WTC11 (cell line): ENCODE measurements around the gene OPN5. TPM values are rescaled to one million over a fixed set of nuclear protein-coding genes. Genes with fewer than 3 reads are reported as not detected.

Source experiments
- ATAC-seq: fragments of 200-7000 bp; cut with Tn5 transposase; 2 replicates; pipeline ENCODE4 v1.10.0; 2021; ENCODE audit warnings: mild to moderate bottlenecking, moderate library complexity
- CTCF ChIA-PET: fragments of 300-600 bp; sonication (Branson Sonifier 250); formaldehyde crosslinking; loops from one replicate; lab custom pipeline; 2021; ENCODE audit warnings: antibody characterized with exemption; lab: Charles Lee
- POLR2A ChIA-PET: fragments of 350-600 bp; sonication (Branson Sonifier 250); formaldehyde crosslinking; loops from one replicate; lab custom pipeline; 2021; ENCODE audit warnings: antibody characterized with exemption; lab: Charles Lee
- DNase-seq: peaks from one replicate; pipeline ENCODE4 v3.0.0; 2021; ENCODE audit warnings: low spot score
- H3K27ac Mint-ChIP-seq: 2 replicates; pipeline ENCODE4 v1.8.0; 2021; ENCODE audit warnings: mixed read lengths
- H3K27me3 Mint-ChIP-seq: 2 replicates; pipeline ENCODE4 v1.8.0; 2021; ENCODE audit warnings: low read depth, mild to moderate bottlenecking, moderate library complexity, mixed read lengths
- H3K36me3 Mint-ChIP-seq: 2 replicates; pipeline ENCODE4 v1.8.0; 2021; ENCODE audit warnings: mixed read lengths
- H3K4me1 Mint-ChIP-seq: 2 replicates; pipeline ENCODE4 v1.8.0; 2022; ENCODE audit warnings: mixed read lengths
- H3K4me3 Mint-ChIP-seq: 2 replicates; pipeline ENCODE4 v1.8.0; 2021; ENCODE audit warnings: mild to moderate bottlenecking, moderate library complexity, mixed read lengths
- H3K9me3 Mint-ChIP-seq: 2 replicates; pipeline ENCODE4 v1.8.0; 2021; ENCODE audit warnings: mixed read lengths
- ATF1 ChIP-seq: sonication (generic); formaldehyde crosslinking; IDR thresholded peaks from 2 replicates; pipeline ENCODE4 v1.8.1; 2023; ENCODE audit warnings: mild to moderate bottlenecking, moderate library complexity, missing genetic modification reagents
- CBFB ChIP-seq: sonication (generic); formaldehyde crosslinking; IDR thresholded peaks from 2 replicates; pipeline ENCODE4 v1.8.1; 2022; ENCODE audit warnings: mild to moderate bottlenecking, low read depth, missing genetic modification reagents
- CREM ChIP-seq: sonication (generic); formaldehyde crosslinking; IDR thresholded peaks from 2 replicates; pipeline ENCODE4 v1.8.1; 2022; ENCODE audit warnings: mild to moderate bottlenecking, missing genetic modification reagents, moderate library complexity
- ELF4 ChIP-seq: sonication (generic); formaldehyde crosslinking; IDR thresholded peaks from 2 replicates; pipeline ENCODE4 v1.8.1; 2022; ENCODE audit warnings: low read depth, mild to moderate bottlenecking, moderate library complexity, missing genetic modification reagents
- HMGA2 ChIP-seq: fragments of 250-450 bp; sonication (Bioruptor Pico); IDR thresholded peaks from 2 replicates; pipeline ENCODE4 v1.4.0; 2021; ENCODE audit warnings: mild to moderate bottlenecking, moderate library complexity
- JUN ChIP-seq: sonication (generic); formaldehyde crosslinking; IDR thresholded peaks from 2 replicates; pipeline ENCODE4 v1.8.0; 2023; ENCODE audit warnings: mild to moderate bottlenecking, missing genetic modification reagents
- NFATC4 ChIP-seq: fragments of 250-450 bp; sonication (Bioruptor Pico); IDR thresholded peaks from 2 replicates; pipeline ENCODE4 v1.9.0; 2021; ENCODE audit warnings: mild to moderate bottlenecking
- NFYB ChIP-seq: sonication (generic); formaldehyde crosslinking; conservative IDR thresholded peaks from 2 replicates; pipeline ENCODE4 v1.8.0; 2022; ENCODE audit warnings: low read depth, missing genetic modification reagents
- OVOL2 ChIP-seq: fragments of 250-450 bp; sonication (Bioruptor Pico); IDR thresholded peaks from 2 replicates; pipeline ENCODE4 v1.9.0; 2021; ENCODE audit warnings: mild to moderate bottlenecking, borderline replicate concordance
- PRRX2 ChIP-seq: fragments of 250-450 bp; sonication (Bioruptor Pico); IDR thresholded peaks from 2 replicates; pipeline ENCODE4 v1.8.0; 2021; ENCODE audit warnings: mild to moderate bottlenecking
- SMAD3 ChIP-seq: sonication (generic); formaldehyde crosslinking; IDR thresholded peaks from 2 replicates; pipeline ENCODE4 v1.8.0; 2022; ENCODE audit warnings: missing genetic modification reagents, mild to moderate bottlenecking, borderline replicate concordance
- SMAD4 ChIP-seq: sonication (generic); formaldehyde crosslinking; IDR thresholded peaks from 2 replicates; pipeline ENCODE4 v1.8.0; 2022; ENCODE audit warnings: mild to moderate bottlenecking, missing genetic modification reagents
- SP1 ChIP-seq: sonication (generic); formaldehyde crosslinking; conservative IDR thresholded peaks from 2 replicates; pipeline ENCODE4 v1.8.1; 2022; ENCODE audit warnings: missing genetic modification reagents
- TEAD4 ChIP-seq: sonication (generic); formaldehyde crosslinking; IDR thresholded peaks from 2 replicates; pipeline ENCODE4 v1.8.0; 2022; ENCODE audit warnings: mild to moderate bottlenecking, missing genetic modification reagents
- ZBTB21 ChIP-seq: sonication (generic); formaldehyde crosslinking; IDR thresholded peaks from 2 replicates; pipeline ENCODE4 v1.8.1; 2023; ENCODE audit warnings: mild to moderate bottlenecking, missing genetic modification reagents, borderline replicate concordance
- ZNF232 ChIP-seq: sonication (generic); formaldehyde crosslinking; IDR thresholded peaks from 2 replicates; pipeline ENCODE4 v1.8.0; 2022; ENCODE audit warnings: mild to moderate bottlenecking, missing genetic modification reagents
- total RNA-seq: library from RNA; stranded (reverse); gene quantifications from 3 replicates; pipeline ENCODE4 v1.2.3, GENCODE V29; 2021
- TF ChIP-seq, protein P1 (sequence below): fragments of 250-450 bp; sonication (Bioruptor Pico); IDR thresholded peaks from 2 replicates; pipeline ENCODE4 v2.1.2; 2022; ENCODE audit warnings: mild to moderate bottlenecking, moderate library complexity
- TF ChIP-seq, protein P2 (sequence below): sonication (generic); formaldehyde crosslinking; conservative IDR thresholded peaks from 2 replicates; pipeline ENCODE4 v1.8.1; 2022; ENCODE audit warnings: mild to moderate bottlenecking, missing genetic modification reagents
- TF ChIP-seq, protein P3 (sequence below): fragments of 250-450 bp; sonication (Bioruptor Pico); conservative IDR thresholded peaks from 2 replicates; pipeline ENCODE4 v1.9.0; 2021; ENCODE audit warnings: mild to moderate bottlenecking
- TF ChIP-seq, protein P4 (sequence below): sonication (generic); formaldehyde crosslinking; IDR thresholded peaks from 2 replicates; pipeline ENCODE4 v1.8.0; 2023; ENCODE audit warnings: mild to moderate bottlenecking, missing genetic modification reagents
- TF ChIP-seq, protein P5 (sequence below): sonication (generic); formaldehyde crosslinking; IDR thresholded peaks from 2 replicates; pipeline ENCODE4 v1.8.0; 2022; ENCODE audit warnings: mild to moderate bottlenecking, missing genetic modification reagents
- TF ChIP-seq, protein P6 (sequence below): sonication (generic); formaldehyde crosslinking; IDR thresholded peaks from 2 replicates; pipeline ENCODE4 v1.8.1; 2023; ENCODE audit warnings: mild to moderate bottlenecking, moderate library complexity, missing genetic modification reagents

Gene OPN5
- total RNA-seq, 1 experiment from 2014 or later: not detected

DNA sequence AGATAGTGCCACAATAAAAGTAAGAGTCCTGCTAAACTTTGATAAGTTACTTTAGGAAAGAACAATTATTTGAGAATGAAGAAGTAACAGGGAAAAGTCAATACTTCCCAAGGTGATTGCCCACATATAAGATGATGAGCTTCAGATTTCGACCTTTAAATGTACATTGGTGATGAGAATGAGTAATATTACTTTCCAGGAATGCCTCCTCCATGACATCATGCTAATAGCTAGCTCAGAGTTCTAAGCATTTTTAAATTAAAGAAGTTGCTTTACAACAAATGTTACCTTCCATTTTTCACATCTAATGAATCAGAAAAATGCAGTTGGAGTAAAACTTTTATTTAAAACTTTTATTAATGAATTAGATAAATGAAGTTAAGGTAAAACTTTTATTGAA lies 22.5 kb upstream of the OPN5 start:
- Mint-ChIP-seq H3K4me3 (no peak overlapping the region), H3K4me1 (no peaks in the 10 kb centered on the region), H3K27me3 (no peaks in the 10 kb centered on the region; the same call in 1 of the 2 replicates), H3K9me3 (peaks cover 13% of the 10 kb centered on the region), H3K27ac (no peak overlapping the region), H3K36me3 (peaks cover 3% of the 10 kb centered on the region)
- TF ChIP-seq JUN (CRISPR knock-in tag): no peak
- CTCF ChIA-PET: no interaction called here
- DNase-seq (no peak), ATAC-seq (no peak)
- POLR2A ChIA-PET: no interaction called here

DNA sequence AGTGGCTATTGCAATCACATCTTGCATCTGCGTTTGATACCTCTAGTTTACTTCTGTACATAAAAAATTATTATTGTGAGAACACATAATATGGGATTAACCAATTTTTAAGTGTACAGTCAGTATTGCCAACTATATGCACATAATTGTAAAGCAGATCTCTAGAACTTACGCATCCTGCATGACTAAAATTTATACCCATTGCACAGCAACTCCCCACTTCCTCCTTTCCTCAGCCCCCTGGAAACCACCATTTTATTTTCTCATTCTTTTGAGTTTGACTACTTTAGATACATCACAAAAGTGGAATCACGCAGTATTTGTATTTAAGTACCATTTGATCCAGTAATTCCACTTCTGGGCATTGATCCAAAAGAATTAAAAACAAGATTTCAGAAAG lies 19.3 kb upstream of the OPN5 start:
- Mint-ChIP-seq H3K27me3 (no peaks in the 10 kb centered on the region; the same call in 1 of the 2 replicates), H3K4me3 (no peak overlapping the region), H3K36me3 (peaks cover 6% of the 10 kb centered on the region), H3K4me1 (no peaks in the 10 kb centered on the region), H3K27ac (no peak overlapping the region), H3K9me3 (peaks cover 12% of the 10 kb centered on the region)
- TF ChIP-seq NFATC4 (CRISPR knock-in tag) (no peak), OVOL2 (CRISPR knock-in tag) (no peak), JUN (CRISPR knock-in tag) (no peak), HMGA2 (CRISPR knock-in tag) (no peak), SP1 (no peak), ZNF232 (CRISPR knock-in tag) (no peak), TEAD4 (no peak), CREM (CRISPR knock-in tag) (no peak), ELF4 (no peak), ATF1 (CRISPR knock-in tag) (no peak)
- TF ChIP-seq, protein P1, sequence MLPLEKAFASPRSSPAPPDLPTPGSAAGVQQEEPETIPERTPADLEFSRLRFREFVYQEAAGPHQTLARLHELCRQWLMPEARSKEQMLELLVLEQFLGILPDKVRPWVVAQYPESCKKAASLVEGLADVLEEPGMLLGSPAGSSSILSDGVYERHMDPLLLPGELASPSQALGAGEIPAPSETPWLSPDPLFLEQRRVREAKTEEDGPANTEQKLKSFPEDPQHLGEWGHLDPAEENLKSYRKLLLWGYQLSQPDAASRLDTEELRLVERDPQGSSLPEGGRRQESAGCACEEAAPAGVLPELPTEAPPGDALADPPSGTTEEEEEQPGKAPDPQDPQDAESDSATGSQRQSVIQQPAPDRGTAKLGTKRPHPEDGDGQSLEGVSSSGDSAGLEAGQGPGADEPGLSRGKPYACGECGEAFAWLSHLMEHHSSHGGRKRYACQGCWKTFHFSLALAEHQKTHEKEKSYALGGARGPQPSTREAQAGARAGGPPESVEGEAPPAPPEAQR: no peak
- TF ChIP-seq, protein P2, sequence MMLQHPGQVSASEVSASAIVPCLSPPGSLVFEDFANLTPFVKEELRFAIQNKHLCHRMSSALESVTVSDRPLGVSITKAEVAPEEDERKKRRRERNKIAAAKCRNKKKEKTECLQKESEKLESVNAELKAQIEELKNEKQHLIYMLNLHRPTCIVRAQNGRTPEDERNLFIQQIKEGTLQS: no peak
- TF ChIP-seq, protein P3, sequence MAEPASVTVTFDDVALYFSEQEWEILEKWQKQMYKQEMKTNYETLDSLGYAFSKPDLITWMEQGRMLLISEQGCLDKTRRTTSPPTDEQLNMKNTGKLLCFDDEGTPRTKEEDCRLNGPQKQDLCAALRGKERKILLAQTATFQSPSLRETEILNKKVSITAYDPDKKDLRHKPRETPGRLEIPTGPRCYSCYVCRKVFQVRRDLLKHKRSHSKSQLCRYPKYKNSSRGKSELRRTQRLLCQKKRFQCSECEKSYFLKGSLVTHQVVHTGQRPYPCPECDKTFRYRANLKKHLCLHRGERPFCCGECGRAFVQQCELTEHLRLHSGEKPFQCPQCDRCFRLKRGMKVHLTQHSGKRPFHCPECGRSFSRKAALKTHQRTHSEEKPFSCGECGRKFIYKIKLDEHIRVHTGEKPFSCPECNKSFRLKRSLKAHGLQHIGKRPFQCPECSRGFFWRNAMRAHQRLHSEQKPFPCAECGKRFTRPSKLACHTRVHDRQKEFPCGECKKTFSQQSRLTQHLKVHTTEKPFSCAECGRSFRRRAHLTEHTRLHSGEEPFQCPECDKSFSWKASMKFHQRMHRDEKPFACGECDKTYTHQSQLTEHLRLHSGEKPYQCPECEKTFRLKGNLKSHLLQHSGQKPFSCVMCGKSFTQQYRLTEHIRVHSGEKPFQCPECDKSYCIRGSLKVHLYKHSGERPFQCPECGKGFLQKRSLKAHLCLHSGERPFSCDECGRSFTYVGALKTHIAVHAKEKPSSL: no peak
- TF ChIP-seq, protein P4, sequence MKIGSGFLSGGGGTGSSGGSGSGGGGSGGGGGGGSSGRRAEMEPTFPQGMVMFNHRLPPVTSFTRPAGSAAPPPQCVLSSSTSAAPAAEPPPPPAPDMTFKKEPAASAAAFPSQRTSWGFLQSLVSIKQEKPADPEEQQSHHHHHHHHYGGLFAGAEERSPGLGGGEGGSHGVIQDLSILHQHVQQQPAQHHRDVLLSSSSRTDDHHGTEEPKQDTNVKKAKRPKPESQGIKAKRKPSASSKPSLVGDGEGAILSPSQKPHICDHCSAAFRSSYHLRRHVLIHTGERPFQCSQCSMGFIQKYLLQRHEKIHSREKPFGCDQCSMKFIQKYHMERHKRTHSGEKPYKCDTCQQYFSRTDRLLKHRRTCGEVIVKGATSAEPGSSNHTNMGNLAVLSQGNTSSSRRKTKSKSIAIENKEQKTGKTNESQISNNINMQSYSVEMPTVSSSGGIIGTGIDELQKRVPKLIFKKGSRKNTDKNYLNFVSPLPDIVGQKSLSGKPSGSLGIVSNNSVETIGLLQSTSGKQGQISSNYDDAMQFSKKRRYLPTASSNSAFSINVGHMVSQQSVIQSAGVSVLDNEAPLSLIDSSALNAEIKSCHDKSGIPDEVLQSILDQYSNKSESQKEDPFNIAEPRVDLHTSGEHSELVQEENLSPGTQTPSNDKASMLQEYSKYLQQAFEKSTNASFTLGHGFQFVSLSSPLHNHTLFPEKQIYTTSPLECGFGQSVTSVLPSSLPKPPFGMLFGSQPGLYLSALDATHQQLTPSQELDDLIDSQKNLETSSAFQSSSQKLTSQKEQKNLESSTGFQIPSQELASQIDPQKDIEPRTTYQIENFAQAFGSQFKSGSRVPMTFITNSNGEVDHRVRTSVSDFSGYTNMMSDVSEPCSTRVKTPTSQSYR: no peak
- TF ChIP-seq, protein P5, sequence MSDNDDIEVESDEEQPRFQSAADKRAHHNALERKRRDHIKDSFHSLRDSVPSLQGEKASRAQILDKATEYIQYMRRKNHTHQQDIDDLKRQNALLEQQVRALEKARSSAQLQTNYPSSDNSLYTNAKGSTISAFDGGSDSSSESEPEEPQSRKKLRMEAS: no peak
- CTCF ChIA-PET: no interaction called here
- POLR2A ChIA-PET: no interaction called here
- ATAC-seq: no peak
- no peak for DNase-seq

DNA sequence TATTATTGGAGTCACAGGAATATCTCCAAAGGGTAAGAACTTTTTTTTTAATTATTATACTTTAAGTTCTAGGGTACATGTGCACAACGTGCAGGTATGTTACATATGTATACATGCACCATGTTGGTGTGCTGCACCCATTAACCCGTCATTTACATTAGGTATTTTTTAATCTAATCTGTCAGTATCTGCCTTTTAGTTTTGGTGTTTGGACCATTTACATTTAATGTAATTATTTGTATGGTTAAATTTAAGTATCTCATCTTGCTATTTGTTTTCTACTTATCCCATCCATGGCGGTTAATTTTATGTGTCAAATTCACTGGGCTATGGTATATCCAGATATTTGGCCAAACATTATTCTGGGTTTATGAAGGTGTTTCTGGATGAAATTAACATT lies 15.4 kb upstream of the OPN5 start:
- Mint-ChIP-seq H3K4me3 (no peak overlapping the region), H3K27ac (no peak overlapping the region), H3K4me1 (no peaks in the 10 kb centered on the region), H3K36me3 (peaks cover 6% of the 10 kb centered on the region), H3K27me3 (no peaks in the 10 kb centered on the region; the same call in 1 of the 2 replicates), H3K9me3 (peaks cover 12% of the 10 kb centered on the region)
- POLR2A ChIA-PET: no interaction called here
- ATAC-seq (no peak), DNase-seq (no peak)
- CTCF ChIA-PET: no interaction called here
- TF ChIP-seq, protein P4: no peak
- no peak for TF ChIP-seq CBFB (CRISPR knock-in tag)
- TF ChIP-seq, protein P6, sequence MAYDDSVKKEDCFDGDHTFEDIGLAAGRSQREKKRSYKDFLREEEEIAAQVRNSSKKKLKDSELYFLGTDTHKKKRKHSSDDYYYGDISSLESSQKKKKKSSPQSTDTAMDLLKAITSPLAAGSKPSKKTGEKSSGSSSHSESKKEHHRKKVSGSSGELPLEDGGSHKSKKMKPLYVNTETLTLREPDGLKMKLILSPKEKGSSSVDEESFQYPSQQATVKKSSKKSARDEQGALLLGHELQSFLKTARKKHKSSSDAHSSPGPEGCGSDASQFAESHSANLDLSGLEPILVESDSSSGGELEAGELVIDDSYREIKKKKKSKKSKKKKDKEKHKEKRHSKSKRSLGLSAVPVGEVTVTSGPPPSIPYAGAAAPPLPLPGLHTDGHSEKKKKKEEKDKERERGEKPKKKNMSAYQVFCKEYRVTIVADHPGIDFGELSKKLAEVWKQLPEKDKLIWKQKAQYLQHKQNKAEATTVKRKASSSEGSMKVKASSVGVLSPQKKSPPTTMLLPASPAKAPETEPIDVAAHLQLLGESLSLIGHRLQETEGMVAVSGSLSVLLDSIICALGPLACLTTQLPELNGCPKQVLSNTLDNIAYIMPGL (CRISPR knock-in tag): no peak
- TF ChIP-seq ZBTB21 (CRISPR knock-in tag): no peak
- TF ChIP-seq PRRX2 (CRISPR knock-in tag): no peak
- no peak for TF ChIP-seq ELF4
- no peak for TF ChIP-seq NFYB (CRISPR knock-in tag)
- no peak for TF ChIP-seq SMAD4 (CRISPR knock-in tag)
- TF ChIP-seq SMAD3: no peak
